ENCODE measurements around the gene CLDN9.

The CLDN9 gene

GRCh38 chr16:3047387-3047720 lies 34.6 kb downstream of the CLDN9 start:
- Histone ChIP-seq H3K4me2 (ENCODE audit: low read depth, low read length) (no peak overlapping the region), H3K9ac (ENCODE audit: low read length) (no peak overlapping the region), H4K20me1 (ENCODE audit: insufficient read depth, low read length) (no peaks in the 10 kb centered on the region), H2AFZ (ENCODE audit: low read length) (no peak overlapping the region), H3K4me3 (ENCODE audit: low read length) (no peak overlapping the region), H3F3A (ENCODE audit: insufficient read depth, low read length) (no peaks in the 10 kb centered on the region), H3K79me2 (ENCODE audit: low read length) (no peaks in the 10 kb centered on the region), H3K9me2 (replicated peaks; ENCODE audit: insufficient read depth, low read length) (no peaks in the 10 kb centered on the region), H3K27me3 (replicated peaks; ENCODE audit: insufficient read depth, low read length) (peaks cover 92% of the 10 kb centered on the region), H3K4me1 (ENCODE audit: low read length) (0 out of 2 replicates have a peak, but pooled peaks cover 5% of the 10 kb centered on the region), H3K27ac (ENCODE audit: low read length) (no peak overlapping the region), H3K36me3 (replicated peaks; ENCODE audit: insufficient read depth, low read length) (no peaks in the 10 kb centered on the region), H3K9me3 (replicated peaks; ENCODE audit: insufficient read depth, low read length) (no peaks in the 10 kb centered on the region)
- TF ChIP-seq EZH2 (optimal IDR thresholded peaks at IDR 0.05; ENCODE audit: low read depth, low read length) (no peak), EZH2phosphoT487 (IDR thresholded peaks at IDR 0.05; ENCODE audit: low read length) (no peak)
- TF ChIP-seq, protein P1, sequence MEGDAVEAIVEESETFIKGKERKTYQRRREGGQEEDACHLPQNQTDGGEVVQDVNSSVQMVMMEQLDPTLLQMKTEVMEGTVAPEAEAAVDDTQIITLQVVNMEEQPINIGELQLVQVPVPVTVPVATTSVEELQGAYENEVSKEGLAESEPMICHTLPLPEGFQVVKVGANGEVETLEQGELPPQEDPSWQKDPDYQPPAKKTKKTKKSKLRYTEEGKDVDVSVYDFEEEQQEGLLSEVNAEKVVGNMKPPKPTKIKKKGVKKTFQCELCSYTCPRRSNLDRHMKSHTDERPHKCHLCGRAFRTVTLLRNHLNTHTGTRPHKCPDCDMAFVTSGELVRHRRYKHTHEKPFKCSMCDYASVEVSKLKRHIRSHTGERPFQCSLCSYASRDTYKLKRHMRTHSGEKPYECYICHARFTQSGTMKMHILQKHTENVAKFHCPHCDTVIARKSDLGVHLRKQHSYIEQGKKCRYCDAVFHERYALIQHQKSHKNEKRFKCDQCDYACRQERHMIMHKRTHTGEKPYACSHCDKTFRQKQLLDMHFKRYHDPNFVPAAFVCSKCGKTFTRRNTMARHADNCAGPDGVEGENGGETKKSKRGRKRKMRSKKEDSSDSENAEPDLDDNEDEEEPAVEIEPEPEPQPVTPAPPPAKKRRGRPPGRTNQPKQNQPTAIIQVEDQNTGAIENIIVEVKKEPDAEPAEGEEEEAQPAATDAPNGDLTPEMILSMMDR (IDR thresholded peaks at IDR 0.05; ENCODE audit: low read length), result no peak
- DNase-seq, result no peak

- H3K4me1 ChIP-seq (ENCODE audit: low read length), result 0 out of 2 replicates have a peak, but pooled peaks cover 5% of the 10 kb centered on the region
- H3K79me2 ChIP-seq (ENCODE audit: low read length), result no peaks in the 10 kb centered on the region
- no peaks in the 10 kb centered on the region for H3K36me3 ChIP-seq (replicated peaks; ENCODE audit: insufficient read depth, low read length)
- H2AFZ ChIP-seq (ENCODE audit: low read length), result no peak overlapping the region
- DNase-seq, result no peak
- peaks cover 72% of the 10 kb centered on the region for H3K27me3 ChIP-seq (replicated peaks; ENCODE audit: insufficient read depth, low read length)
- H3K9me3 ChIP-seq (replicated peaks; ENCODE audit: insufficient read depth, low read length), result no peaks in the 10 kb centered on the region
- H4K20me1 ChIP-seq (ENCODE audit: insufficient read depth, low read length), result no peaks in the 10 kb centered on the region
- no peaks in the 10 kb centered on the region for H3F3A ChIP-seq (ENCODE audit: insufficient read depth, low read length)
- H3K27ac ChIP-seq (ENCODE audit: low read length), result no peak overlapping the region
- H3K9me2 ChIP-seq (replicated peaks; ENCODE audit: insufficient read depth, low read length), result no peaks in the 10 kb centered on the region
- no peak overlapping the region for H3K4me3 ChIP-seq (ENCODE audit: low read length)
- H3K9ac ChIP-seq (ENCODE audit: low read length), result no peak overlapping the region
- TF ChIP-seq EZH2phosphoT487 (IDR thresholded peaks at IDR 0.05; ENCODE audit: low read length) (no peak), EZH2 (optimal IDR thresholded peaks at IDR 0.05; ENCODE audit: low read depth, low read length) (no peak)
- TF ChIP-seq, protein P1 (IDR thresholded peaks at IDR 0.05; ENCODE audit: low read length), result no peak
- H3K4me2 ChIP-seq (ENCODE audit: low read depth, low read length), result no peak overlapping the region
Observed at GRCh38 chr16:3049921-3050481, 37.3 kb downstream of the CLDN9 start.

GRCh38 chr16:3050487-3050886 lies 37.8 kb downstream of the CLDN9 start:
- Histone ChIP-seq H3K9me3 (replicated peaks; ENCODE audit: insufficient read depth, low read length) (no peaks in the 10 kb centered on the region), H3K27me3 (replicated peaks; ENCODE audit: insufficient read depth, low read length) (peaks cover 72% of the 10 kb centered on the region), H3K27ac (ENCODE audit: low read length) (no peak overlapping the region), H3K36me3 (replicated peaks; ENCODE audit: insufficient read depth, low read length) (no peaks in the 10 kb centered on the region), H4K20me1 (ENCODE audit: insufficient read depth, low read length) (no peaks in the 10 kb centered on the region), H2AFZ (ENCODE audit: low read length) (no peak overlapping the region), H3K4me1 (ENCODE audit: low read length) (0 out of 2 replicates have a peak, but pooled peaks cover 5% of the 10 kb centered on the region), H3K4me2 (ENCODE audit: low read depth, low read length) (no peak overlapping the region), H3K9ac (ENCODE audit: low read length) (no peak overlapping the region), H3F3A (ENCODE audit: insufficient read depth, low read length) (no peaks in the 10 kb centered on the region), H3K79me2 (ENCODE audit: low read length) (no peaks in the 10 kb centered on the region), H3K4me3 (ENCODE audit: low read length) (no peak overlapping the region), H3K9me2 (replicated peaks; ENCODE audit: insufficient read depth, low read length) (no peaks in the 10 kb centered on the region)
- no peak for DNase-seq
- TF ChIP-seq EZH2 (optimal IDR thresholded peaks at IDR 0.05; ENCODE audit: low read depth, low read length) (no peak), EZH2phosphoT487 (IDR thresholded peaks at IDR 0.05; ENCODE audit: low read length) (no peak)
- TF ChIP-seq, protein P1 (IDR thresholded peaks at IDR 0.05; ENCODE audit: low read length), result no peak

All from MM.1S (cell line).